NCI-H748 (cell line): ENCODE results near the gene C19orf25.
A peak's percentile ranks its signal among the peaks of the same experiment; 100 is the strongest.
"Not testable (repeated sequence)": the region's sequence is repeated elsewhere in the genome, so short reads cannot be mapped to it uniquely, and the experiment has no call there.

ENCODE experiments used
- DNase-seq: peaks from one replicate; lab custom pipeline; 2025; ENCODE audit not compliant: unreplicated experiment; lab: John Stamatoyannopoulos, UW

The C19orf25 gene

DNA sequence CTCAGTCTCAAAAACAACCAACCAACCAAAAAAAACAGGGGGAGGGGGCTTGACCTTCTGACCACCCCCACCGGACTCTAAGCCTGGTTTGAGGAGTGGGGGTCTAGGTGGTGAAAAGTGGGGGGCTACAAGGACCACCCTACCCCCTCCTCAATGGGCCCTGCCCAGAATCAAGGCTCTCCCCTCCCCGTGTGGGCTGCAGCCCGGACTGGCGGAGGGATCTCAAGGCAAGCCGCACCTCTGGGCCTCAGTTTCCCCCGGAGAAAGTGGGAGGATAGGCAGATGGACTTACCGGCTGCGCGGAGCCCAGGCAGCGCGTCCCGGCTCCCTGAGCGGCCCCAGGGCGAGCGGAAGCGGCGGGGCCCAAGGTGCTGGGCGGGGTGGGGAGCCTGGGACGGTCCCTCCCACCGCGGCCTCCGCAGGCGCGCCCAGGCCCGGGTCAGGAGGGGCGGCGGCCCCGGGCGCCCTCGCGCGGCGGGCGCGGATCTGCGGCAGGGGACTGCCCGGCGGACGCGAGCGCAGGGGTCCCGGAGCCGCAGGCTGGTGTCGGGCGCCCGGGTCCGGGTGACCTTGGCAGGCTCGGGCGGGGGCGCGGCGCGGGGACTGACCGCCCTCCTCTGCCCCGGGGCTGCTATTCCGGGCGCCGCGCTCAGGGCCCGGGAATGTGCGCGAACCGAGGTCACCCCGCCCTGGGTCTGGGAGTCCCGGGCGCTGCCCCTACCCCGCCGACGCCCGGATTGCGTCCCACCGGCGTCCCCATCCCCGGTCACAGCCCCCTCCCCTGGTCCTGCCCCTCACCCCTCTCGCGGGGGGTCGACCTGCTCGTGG, 33.9 kb upstream of the C19orf25 start, which contains the start of gene ADAMTSL5:
ADAMTSL5 (minus strand) TSS at position 349 of the 828 bp plus-strand sequence. CDS start 2,076 bp downstream, outside the sequence.
- peak; percentile 9 for DNase-seq

DNA sequence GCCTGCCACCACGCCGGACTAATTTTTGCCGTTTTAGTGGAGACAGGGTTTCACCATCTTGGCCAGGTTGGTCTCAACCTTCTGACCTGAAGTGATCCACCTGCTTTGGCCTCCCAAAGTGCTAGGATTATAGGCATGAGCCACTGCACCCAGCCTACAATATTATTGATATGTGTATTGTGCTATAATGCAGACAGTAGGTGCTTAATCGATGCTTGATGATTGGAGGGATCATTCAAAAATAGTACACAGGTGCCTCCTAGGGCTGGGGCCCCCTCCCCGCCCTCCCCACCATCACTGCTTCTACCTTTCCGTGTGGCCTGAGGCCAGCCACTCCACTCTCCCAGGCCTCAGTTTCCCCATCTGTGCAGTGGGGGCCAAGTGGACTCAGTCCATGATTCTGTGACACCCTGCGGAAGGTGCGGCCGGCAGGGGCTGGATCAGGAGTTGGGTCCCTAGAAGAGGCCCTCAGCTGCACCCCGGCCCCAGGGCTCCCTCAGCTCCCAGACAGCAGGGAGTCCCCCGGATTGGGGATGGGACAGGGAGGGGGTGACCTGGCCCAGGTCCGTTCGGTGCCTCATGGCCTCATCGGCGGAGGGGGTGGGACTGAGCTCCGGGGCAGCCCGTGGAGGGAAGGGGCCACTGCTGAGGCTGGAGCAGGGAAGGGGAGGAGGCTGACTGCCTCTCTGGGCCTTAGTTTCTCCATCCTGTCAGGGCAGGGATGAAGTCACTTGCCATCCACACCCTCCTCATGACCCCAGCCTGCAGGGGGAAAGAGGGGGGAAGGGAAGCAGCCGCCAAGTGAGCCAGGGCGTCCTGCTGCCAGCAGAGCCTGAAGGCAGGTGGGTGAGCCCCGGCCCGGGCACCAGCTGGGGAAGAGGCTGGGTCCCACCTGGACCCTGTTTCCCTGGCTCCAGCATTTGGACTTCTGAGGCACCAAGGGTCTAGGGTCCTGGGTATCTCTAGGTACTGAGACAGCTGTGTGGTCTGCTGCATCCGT, 32.6 kb upstream of the C19orf25 start:
- no peak for DNase-seq

DNA sequence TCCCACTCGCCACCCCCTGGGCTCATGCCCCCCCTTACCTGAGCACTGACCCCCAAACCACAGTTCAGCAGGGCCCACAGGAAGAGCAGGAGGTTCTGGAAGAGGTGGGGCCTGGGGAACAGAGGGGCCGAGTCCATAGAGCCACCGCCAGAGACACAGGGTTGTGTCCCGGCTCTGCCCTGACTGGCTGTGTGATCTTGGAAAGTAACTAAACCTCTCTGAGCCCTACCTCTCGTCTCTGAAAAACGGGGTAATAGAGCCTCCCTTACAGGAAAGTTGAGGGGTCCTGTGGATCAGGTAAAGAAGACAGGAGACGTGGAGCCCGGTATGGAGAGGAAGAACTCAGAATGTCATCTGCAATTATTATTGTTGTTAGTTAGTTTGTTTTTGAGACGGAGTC, 31.8 kb upstream of the C19orf25 start:
- no peak for DNase-seq

DNA sequence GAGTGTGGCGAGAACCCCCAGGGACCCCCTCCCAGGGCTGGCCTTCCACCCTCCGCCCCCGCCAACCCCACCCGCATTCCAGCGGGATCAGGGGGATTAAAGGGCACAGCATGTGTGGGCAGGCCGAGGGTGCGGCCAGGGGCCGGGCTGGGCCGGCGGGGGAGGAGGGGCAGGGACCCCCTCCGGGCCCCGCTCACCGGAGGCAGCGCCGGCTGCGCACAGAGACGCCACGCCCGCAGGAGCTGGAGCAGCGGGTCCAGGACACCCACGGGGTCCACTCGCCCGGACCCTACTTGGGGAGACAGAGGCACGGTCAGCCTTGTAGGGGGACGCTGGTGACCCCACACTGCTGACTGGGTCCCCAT, 31.4 kb upstream of the C19orf25 start:
- no peak for DNase-seq

DNA sequence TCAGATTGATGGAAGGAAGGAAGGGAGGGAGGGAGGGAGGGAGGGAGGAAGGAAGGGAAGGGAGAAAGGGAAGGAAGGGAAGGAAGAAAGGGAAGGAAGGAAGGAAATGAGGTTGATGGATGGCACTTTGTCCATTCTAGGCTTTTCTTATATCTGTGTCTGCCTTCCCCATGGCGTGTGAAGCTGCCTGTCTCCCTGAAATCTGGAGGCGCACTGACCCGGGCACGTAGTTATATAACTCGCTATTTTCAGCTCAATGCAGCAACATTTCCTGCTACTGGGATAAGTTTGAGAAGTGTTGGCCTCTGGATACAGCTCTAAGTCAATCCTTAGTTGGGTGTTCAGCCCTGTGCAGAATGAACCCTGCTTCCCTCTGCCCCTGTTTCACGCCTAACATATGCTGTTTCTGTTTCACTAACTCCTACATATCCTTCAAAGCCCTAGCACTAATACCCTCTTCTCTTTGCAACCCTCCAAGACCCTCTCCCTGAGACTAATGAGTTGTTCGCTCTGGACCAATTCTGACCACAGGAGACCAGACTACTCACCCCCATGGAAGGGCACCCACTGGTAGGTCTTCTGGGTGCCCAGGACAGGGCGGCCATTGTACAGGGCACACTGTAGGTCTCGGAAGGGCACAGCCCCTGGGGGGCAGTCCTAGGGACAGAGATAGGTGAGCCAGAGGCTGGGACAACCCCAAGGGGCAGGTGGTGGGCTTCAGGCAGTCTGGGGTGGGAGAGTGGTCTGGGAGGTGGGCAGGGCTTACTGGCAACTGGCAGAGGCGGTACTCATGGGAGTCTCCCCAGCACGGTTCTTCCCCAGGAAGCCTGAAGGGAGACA, 30.8 kb upstream of the C19orf25 start:
- no peak for DNase-seq

DNA sequence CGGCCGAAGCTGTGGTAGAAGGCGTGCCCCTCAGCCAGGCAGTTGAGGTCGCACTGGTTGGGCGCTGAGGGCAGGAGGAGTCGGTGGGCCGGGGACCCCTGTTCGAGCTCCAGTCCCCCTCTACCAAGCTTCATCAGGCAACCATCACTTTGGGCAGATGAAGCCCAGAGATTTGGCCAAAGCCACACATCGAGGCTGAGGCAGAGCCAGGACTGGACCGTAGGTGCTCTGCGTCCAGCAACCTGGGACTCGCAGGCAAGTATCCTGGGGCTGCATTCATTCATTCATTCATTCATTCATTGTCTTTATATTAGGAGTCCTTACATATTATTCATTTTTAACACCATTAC, 29.5 kb upstream of the C19orf25 start:
- DNase-seq: no peak

DNA sequence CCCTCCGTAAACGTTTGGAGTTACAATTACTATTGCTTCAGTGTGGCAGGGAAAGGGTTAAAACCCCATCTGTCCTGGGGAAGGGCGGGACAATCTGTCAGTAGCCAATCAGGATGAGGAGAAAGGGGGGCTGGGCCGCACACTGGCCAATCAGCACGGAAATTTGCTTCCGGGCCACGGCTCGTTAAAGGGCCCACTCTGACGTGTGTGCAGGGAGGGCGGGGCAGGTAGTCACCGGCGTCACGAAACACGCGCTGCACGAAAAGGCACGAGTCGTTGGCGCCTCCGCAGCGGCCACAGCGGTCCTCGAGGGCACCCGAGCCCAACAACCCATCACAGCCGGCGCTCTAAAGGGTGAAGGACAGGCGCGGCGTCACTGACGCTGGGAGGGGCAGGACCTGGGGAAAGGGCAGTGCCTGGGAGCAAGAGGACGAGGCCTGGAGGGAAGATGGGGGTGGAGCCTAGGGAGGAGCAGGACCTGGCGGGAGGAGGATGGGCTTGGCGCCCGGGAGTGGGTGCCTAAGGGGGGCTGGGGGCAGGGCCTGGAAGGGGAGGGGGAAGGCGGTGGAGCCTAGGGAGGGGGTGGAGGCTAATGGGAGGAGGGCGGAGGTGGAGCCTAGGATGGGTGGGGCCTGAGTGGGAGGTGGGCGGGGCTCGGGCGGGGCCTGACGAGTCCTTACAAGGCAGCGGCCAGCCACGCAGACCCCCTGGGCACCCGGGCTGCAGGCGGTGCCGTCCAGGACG, 28.9 kb upstream of the C19orf25 start:
- peak; percentile 95 for DNase-seq

DNA sequence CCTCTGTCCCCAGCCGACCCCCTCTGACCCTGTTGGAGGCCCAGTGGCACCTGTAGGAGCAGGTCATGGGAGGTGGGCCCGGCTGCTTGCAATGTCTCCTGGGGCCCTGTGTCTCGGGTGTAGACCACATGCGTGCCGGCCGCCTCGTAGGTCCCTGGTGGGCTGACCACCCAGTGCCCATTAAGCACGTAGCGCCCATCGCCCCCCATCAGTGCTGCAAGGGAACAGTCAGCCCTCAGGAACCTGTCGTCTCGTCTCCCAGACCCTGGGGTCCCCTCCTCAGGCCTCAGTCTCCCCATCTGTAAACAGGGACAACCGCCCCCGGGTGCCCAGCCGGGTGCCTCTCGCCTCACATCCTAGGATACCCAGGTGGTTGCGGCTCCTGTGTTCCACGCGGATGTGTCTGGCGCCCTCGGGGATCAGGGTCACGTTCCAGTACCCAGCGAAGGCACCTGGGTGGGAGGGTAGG, 28.2 kb upstream of the C19orf25 start:
- DNase-seq: no peak

DNA sequence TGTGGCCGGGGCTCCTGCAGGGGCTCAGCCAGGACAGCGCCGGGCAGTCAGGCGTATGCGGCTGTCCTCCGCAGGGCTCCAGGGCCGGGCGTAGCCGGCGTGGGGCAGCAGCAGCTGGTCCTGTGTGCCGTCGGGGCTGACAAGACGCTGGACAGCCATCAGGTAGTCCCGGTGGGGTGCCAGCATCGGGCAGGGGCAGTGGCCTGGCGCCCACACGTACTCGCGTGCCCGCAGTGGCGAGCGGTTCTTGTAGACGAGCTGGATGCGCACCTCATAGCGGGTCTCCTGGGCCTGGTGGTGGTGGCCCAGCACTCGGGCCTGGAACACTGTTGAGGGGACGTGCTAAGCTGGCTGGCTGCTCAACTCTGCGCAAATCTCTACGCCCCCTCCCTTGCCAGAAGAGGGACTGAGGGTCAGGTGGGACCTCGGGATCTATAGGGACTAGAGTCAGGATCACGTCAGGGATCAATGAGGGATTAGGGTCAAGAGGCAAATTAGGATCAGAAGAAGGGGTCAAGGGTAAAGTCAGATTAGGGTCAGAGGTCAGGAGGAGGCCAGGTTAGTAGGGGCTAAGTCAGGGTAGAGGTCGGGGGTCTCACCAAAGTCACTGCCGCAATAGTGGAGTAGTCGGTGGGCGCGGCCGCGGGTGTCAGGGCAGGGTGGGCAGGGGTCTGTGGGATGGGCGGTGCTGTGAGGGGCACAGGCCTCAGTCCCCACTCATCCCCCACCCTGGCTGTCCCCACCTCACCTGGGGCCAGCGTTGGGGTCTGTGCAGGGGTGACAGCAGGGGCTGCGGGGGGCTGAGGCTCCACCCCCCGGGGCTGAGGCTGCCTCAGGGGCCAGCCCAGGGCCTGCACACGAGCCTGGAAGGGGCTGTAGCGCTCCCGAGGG, 27.2 kb upstream of the C19orf25 start:
- no peak for DNase-seq

DNA sequence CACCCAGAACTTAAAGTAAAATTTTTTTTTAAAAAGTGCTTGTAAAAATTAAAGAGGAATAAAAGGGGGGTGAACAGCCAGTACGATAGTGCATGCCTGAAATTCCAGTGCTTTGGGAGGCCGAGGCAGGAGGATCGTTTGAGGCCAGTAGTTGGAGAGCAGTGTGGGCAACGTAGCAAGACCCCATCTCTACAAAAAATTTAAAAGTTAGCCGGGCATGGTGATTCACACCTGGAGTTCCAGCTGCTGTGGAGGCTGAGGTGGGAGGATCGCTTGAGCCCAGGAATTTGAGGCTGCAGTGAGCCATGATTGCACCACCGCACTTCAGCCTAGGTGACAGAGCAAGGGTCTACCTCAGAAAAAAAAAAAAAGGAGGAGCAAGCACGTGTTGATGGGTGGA, 26.0 kb upstream of the C19orf25 start:
- DNase-seq: no peak

DNA sequence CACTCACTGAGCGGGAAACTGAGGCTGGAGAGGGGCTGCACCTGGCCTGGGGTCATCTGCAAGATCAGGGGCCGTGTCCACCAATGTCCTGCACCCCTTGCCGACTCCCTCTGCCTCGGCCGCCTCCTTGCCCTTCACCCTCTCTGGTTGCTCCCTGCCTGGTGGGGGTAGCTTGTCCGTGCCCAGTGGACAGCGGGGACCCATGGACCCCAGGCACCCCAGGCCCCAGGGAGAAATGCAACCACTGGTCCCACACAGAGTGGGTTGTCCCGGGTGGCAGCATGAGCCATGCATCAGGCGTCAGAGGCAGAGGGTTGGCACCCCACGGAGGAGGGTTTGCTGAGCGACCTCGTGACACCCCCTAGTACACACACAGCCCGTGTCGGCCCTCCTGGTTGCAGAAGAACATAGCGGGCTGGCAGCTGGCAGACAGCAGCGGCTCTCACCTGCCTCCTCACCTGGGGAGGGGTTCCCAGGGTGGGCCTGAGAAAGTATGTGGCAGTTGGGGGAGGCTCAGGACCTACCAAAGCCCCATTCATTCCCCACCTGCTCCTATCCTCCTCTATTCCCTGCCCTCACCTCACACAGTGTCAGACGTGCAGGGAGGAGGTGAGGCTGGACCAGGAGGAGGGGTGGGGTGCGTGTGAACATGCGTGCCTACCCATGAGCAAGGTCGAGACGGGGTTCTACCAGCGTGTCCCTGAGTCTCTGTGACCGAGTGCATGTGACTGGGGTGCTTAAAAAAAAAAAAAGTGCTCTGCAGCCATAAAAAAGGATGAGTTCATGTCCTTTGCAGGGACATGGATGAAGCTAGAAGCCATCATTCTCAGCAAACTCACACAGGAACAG, 25.1 kb upstream of the C19orf25 start:
- no peak for DNase-seq

DNA sequence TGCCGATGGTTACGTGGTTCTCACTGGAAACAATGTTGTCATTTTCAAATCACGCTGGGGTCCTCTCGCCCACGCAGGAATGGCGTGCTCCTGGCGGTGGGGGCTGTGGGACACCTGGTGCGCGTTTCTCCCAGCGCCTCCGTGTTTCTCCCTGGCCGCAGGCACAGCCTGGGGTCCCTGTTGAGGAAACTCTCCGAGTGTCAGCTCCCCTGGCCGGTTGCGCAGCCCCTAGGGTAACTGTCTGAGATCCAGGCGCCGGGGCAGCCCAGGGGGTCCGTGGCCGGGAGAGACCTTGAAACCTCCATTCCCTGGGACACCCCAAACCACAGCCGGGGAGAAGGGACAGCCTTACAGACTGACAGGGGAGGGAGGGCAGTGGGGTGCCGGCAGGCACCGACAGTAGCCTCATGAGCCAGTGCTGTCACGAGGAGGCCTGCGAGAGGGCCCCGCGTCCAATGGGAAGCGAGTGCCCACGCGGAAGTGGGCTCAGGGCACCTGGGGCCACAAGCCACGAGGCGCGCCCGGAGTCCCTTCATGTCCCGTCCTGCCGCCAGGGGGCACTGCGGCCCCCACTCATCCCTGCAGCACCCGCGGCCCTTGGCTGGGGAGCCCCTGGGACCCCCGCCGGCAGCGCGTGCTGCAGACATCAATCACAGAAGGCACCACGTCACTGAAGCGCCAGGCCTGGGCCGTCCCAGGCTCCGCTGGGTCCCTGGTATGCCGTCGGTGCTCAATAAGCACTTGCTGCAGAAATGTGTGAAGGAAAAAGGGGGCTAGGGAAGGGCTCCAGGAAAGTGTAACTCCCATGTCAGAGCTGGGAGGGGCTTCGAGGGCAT, 24.3 kb upstream of the C19orf25 start:
- DNase-seq: peak; percentile 29

DNA sequence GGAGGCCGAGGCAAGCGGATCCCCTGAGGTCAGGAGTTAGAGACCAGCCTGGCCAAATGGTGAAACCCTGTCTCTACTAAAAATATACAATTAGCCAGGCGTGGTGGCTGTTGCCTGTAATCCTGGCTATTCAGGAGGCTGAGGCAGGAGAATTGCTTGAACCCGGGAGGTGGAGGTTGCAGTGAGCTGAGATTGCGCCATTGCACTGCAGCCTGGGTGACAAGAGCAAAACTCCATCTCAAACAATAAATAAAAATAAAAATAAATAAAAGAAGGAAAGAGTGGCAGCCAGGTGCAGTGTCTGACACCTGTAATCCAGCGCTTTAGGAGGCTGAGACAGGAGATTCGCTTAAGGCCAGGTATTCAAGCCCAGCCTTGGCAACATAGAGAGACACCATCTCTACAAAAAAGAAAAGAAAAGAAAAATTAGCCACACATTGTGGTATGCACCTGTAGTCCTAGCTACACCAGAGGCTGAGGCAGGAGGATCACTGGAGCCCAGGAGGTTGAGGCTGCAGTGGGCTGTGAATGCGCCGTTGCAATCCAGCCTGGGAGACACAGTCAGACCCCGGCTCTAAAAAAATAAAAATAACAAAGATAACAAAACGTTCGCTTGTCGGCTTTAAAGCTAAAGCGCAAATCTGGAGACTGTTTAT, 23.5 kb upstream of the C19orf25 start:
- no peak for DNase-seq

DNA sequence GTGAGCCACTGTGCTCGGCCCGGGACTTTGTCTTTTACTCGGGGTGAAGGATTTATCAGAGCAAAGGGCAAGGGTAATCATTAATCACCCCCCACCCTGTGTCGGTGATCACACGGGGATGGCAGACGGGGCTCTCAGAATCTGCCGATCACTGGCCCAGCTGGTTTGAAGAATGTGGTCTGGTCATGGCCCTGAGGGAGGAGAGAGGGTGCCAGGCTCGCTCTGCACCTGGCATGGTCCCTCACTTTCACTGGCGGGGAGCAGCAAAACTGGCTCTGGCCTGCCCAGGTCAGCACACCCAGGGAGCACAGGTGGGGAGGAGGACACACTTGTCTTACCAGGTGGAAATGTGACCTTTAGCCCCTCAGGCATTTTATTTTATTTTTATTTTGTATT, 22.2 kb upstream of the C19orf25 start:
- no peak for DNase-seq

DNA sequence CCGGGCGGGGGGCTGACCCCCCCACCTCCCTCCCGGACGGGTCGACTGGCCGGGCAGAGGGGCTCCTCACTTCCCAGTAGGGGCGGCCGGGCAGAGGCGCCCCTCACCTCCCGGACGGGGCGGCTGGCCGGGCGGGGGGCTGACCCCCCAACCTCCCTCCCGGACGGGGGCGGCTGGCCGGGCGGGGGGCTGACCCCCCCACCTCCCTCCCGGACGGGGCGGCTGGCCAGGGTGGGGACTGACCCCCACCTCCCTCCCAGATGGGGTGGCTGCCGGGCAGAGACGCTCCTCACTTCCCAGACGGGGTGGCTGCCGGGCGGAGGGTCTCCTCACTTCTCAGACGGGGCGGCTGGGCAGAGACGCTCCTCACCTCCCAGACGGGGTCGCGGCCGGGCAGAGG, 20.2 kb upstream of the C19orf25 start:
- not testable (repeated sequence) for DNase-seq

DNA sequence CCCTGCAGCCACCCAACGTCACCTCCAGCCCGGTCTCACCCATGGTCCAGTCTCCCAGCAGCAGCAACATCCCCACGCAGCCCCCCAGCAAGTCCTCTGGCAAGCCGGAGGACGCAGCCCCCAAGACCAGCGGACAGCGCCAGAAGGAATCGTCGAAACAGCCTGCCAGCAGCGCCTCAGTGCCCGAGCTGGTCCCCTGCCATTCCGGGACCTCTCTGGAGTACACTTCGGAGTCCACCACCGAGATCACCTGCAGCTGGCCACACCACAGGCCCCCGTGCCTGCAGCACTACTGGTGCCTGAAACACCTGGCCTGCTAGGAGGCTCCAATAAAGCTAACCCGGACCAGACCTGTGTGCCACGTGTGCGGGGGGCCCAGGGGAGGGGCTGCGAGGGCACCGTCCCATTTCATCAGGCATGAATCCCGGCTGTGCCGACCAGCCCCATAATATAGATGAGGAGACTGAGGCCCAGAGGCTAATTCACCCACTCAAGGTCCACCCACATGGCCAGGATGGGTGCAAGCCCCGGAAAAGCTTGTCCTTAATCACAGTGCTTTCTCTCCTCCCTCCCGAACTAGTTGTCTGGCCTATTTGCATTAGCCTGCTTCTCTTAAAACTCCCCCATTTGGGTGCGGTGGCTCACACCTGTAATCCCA, 18.7 kb upstream of the C19orf25 start:
- no peak for DNase-seq
